Stimulated activated CD4-positive, alpha-beta T cell treated with anti-CD3 and anti-CD28 coated beads, Interleukin-1b, Interleukin-23, amount 100 ng/mL, for 48 hours (primary cell): Measurements from ENCODE around the gene KCTD1.
"Not testable (repeated sequence)": the region's sequence is repeated elsewhere in the genome, so short reads cannot be mapped to it uniquely, and the experiment has no call there.

ENCODE experiments used
- DNase-seq: peaks from one replicate; pipeline ENCODE4 v3.0.0-alpha.2; 2020

KCTD1 gene

DNA sequence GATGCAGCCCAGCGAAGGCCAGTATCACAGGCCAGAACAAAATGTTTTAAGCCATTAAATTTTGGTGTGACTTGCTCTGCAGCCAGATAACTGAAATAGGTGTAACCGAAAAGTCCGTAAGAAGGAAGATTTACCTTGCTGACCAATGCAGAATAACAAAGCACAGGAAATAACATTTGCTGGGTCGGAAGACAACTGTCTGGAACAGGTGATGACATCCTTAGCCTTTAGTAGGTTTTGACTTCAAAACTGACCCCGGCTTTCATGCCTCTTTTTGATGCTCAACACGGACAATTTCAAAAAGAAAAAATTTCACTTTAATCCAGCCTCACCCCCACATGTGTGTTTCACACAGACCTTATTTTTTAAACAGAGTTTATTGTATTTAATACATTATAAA lies 93.7 kb downstream of the KCTD1 start:
- DNase-seq = no peak

DNA sequence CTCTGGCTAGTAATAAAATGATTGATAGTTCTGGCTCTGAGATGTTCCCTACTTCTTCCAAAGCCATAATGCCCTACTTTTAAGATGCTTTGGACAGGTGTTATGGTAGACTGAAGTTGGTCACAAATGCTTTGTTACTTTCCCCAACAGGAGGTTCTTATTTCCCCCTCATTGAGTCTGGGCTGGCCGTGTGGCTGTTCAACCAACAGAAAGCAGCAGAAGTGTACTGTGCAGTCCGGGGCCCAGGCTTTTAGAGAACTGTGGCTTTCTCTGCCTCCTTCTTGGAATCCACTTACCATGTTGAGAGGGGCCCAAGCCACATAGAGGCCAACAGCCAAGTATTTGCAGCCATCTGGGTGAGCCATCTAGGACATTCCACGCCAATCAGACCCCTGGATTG lies 94.2 kb downstream of the KCTD1 start:
- DNase-seq = no peak

DNA sequence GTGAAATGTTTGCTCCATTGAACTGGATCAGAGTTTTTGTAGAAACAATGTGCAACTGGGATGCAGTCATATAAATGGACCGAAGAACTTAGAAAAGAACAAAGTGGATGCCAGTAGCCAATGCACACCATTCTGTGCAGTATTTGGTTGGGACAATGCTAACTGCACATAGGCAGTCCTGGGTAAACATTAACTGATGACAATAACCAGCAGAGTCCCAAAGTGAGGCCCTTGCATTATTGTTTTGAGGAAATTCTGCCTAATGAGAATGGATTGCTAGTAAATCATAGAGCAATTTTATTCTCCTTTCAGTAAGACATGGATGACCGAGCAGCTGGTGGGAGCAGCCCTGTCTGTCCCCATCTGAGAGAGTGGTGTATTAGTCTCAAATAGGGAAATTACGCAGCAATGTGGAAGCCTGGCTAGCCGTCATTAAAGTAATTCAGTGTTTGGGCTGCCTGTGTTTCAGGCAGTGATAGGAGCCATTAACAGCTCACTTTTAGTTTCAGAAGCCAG lies 94.9 kb downstream of the KCTD1 start:
- no peak for DNase-seq

GRCh38 chr18:26450989-26451682 lies 97.2 kb downstream of the KCTD1 start:
- DNase-seq = no peak

DNA sequence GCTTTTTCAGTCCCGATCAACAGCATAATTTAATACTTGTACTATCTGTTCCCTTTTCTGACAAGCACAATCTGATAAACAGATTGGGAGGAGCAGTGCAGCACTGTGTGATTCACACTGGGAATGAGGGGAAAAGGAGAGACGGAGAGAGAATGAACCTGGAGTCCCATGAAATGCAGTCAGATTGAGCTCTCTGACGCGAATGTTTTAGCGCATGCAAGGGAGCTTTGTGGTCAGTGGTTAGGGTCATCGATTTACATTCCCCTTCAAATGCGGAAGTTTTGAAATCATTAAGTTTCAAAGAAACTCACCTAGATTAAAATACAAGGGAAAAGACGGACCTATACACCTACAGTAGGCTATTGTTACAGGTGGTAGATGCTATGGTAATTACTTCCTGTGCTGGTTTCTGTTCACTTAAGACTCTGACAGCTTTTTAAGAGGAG lies 99.6 kb downstream of the KCTD1 start:
- DNase-seq = no peak

DNA sequence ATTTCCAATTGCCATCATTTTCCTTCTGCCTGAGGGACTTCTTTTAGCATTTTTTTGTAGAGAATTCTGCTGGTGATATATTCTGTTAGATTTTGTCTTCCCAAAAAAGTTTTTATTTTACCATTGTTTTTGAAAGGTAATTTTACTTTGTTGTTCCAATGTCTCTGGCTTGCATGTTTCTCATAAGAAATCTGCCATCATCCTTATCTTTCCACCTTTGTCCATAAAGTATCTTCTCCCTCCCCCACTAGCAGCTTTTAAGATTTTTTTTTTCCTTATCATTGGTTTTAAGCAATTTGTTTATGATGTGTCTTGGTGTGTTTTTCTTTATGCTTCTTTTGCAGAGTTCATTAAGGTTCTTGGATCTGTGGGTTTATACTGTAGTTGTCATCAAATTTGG lies 104.5 kb downstream of the KCTD1 start:
- DNase-seq = no peak

DNA sequence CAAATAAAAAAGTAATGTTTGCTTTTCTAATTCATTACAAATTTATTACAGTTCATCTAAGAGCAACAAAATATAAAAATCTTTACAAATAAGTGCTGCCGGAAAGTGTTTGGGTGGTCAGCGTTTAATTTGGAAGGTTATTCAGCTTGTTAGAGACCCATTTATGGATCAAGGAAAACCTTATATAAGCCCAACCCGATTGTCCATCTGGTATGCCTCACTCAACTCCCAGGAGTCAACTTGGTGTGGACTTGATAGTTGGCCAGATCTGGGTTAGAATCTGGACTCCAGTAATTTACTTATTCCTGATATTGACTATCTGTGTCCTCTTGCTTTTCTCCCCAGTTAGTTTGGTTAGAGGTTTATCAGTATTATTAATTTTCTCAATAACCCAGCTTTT lies 106.2 kb downstream of the KCTD1 start:
- DNase-seq = no peak

DNA sequence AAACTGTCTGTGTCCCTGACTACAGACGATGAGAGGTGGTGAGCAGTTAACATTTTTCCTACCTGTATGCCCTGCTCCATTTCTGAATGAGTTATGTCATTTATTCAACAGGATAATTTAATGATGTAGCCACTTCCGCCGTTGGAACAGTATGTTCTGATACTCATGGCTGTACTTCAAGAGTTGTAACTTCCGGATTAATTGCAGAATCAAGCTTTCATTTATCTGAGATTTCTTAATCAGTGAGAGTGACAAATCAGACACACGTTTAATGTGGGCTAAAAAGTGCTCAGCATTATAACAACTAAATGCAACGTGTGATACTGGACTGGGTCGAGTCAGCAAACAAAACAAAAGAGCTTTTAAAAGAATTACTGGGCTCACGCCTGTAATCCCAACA lies 107.7 kb downstream of the KCTD1 start:
- no peak for DNase-seq

GRCh38 chr18:26439537-26439936 lies 108.8 kb downstream of the KCTD1 start:
- DNase-seq = no peak

DNA sequence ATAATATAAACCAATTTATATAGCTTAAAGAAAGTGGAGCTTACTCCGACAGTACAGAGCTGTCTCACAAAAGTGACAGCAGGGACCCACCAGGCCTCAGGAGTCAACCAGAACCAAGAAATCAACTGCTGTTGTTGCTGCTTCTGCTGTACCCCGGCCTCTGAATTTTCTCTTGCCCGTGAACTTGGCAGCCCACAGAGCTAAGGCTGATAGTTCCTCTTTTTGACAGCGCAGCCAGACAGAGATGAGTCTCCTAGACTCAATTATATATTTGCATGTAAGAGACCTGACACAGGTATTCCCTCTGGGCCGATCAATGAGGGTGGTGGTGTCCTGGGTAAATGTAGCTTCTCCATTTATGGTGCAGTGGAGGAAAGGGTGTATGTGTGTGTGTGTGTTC lies 109.4 kb downstream of the KCTD1 start:
- no peak for DNase-seq

DNA sequence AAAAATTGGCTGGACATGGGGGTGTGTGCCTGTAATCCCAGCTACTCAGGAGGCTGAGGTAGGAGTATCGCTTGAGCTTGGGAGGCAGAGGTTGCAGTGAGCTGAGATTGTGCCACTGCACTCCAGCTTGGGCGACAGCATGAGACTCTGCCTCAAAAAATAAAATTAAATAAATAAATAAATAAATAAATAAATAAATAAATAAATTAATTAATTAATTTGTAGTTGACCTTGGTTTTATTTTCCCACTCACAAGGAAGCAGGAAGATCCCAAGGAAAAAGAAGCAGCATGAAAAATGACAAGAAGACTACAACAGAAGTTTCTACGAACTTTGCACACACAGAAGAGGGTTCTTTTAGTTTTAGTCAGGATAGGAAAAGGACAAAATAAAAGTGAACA lies 110.7 kb downstream of the KCTD1 start:
- not testable (repeated sequence) for DNase-seq

GRCh38 chr18:26436176-26437051 lies 111.9 kb downstream of the KCTD1 start:
- DNase-seq = no peak

GRCh38 chr18:26435415-26436095 lies 112.8 kb downstream of the KCTD1 start:
- DNase-seq = no peak

- DNase-seq = no peak
These were observed 113.5 kb downstream of the KCTD1 start for GRCh38 chr18:26434887-26435286.

- no peak for DNase-seq
These were observed 115.5 kb downstream of the KCTD1 start for GRCh38 chr18:26432651-26433424.

- no peak for DNase-seq
These were observed 118.7 kb downstream of the KCTD1 start for GRCh38 chr18:26429535-26430226.

- DNase-seq = no peak
These were observed 123.2 kb downstream of the KCTD1 start for GRCh38 chr18:26425148-26425531.

GRCh38 chr18:26424428-26425147 lies 123.8 kb downstream of the KCTD1 start:
- no peak for DNase-seq

DNA sequence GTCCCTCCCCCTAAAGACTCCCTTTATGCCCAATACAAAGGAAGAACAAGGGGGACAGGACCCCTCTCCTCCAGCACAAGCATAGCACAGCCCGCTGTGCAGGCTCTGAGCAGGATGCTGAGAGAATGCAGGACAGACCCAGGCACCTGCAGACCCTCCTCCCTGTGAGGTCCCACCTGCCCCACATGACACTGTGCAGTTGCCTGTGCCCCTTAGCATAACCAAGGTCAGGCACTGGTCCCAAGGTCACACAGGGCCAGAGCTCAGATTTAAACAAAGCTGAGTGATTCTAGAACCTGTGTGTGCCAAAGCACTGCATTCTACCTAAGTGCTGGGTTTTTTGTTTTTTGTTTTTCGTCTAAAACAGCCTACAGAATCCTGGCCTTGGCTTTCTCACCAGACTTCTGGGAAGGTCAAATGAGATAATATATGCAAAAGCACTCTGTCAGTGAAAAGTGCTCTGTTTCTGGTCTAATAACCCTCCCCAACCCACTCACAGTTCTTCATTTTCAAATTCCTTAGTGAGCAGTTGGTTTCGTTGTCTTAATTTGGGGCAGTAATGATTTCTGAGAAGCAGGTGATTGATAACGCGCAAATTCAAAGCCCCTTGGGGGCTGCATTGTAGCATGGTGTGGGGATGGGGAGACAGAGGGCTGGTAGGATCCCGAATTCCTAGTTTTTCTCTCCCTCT lies 125.7 kb downstream of the KCTD1 start:
- no peak for DNase-seq

DNA sequence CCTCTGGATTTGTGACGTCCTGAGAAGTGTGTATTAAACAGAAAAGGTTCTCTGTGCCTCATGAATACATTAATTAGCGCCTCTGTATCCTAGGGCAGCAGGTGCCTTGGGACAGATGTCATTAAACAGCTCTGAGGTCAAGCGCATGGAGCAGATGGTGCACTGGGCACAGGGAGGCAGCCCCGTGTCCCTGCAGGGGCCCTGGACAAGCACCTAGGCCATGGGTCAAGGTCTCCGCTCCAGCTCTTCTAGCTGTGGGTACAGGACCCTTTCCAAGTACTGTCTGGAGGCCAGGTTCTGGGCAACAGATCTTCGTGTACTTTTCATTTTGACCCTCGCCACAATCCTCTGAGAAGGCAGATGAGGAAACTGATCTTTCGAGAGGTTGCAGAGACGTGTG lies 126.4 kb downstream of the KCTD1 start:
- no peak for DNase-seq

DNA sequence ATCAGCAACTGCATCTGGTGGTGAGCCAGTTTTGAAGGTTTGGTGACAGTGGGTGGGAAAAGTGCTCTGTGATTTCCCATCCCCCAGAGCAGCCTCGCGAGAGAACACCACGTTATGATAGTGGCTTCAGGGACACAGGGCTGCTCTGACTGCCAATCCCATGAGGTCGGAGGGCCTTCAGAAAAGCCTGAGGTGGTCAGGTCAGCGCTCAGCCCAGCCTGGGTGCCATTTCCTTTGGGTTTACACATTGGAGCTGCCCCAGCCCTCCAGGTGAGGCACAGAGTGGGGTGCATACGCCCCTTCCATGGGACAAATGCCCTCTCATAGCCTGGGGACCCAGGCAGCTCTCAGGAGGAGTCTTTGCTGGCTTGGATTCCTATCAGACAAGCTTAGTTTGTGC lies 126.8 kb downstream of the KCTD1 start:
- no peak for DNase-seq
